Trophoblast cell (in vitro differentiated cells and primary cell): ENCODE measurements around the gene FCHSD2.

Experiments used
- DNase-seq, 2 donors: peaks; one replicate each; pipeline ENCODE4 v3.0.0-alpha.2; 2016
- H2AFZ ChIP-seq: 2 replicates; pipeline ENCODE4 v1.6.1; 2013; ENCODE audit warnings: low read length, moderate library complexity, mild to moderate bottlenecking; ENCODE audit not compliant: insufficient read depth, poor library complexity
- H2AK5ac ChIP-seq: 2 replicates; pipeline ENCODE4 v1.6.1; 2013; ENCODE audit warnings: mild to moderate bottlenecking, low read length
- H2BK120ac ChIP-seq: 2 replicates; pipeline ENCODE4 v1.6.1; 2013; ENCODE audit warnings: low read length, mild to moderate bottlenecking, moderate library complexity; ENCODE audit not compliant: insufficient read depth, poor library complexity
- H2BK12ac ChIP-seq: 2 replicates; pipeline ENCODE4 v1.6.1; 2013; ENCODE audit warnings: mild to moderate bottlenecking, low read length, moderate library complexity
- H2BK5ac ChIP-seq: 2 replicates; pipeline ENCODE4 v1.6.1; 2013; ENCODE audit warnings: low read length, low read depth, moderate library complexity, mild to moderate bottlenecking; ENCODE audit not compliant: poor library complexity
- H3K14ac ChIP-seq: 2 replicates; pipeline ENCODE4 v1.6.1; 2013; ENCODE audit warnings: mild to moderate bottlenecking, low read length
- H3K18ac ChIP-seq: 2 replicates; pipeline ENCODE4 v1.6.1; 2013; ENCODE audit warnings: mild to moderate bottlenecking, low read length
- H3K23ac ChIP-seq: 2 replicates; pipeline ENCODE4 v1.6.1; 2013; ENCODE audit warnings: low read length
- H3K27ac ChIP-seq: 2 replicates; pipeline ENCODE4 v1.5.1; 2013; ENCODE audit warnings: low read depth, mild to moderate bottlenecking, inconsistent platforms, low read length, moderate library complexity
- H3K27me3 ChIP-seq: 2 replicates; pipeline ENCODE4 v1.6.1; 2013; ENCODE audit warnings: inconsistent platforms, mild to moderate bottlenecking, low read length, moderate library complexity; ENCODE audit not compliant: insufficient read depth
- H3K36me3 ChIP-seq, 2 experiments: 1 replicate in 1 of 2; 2 replicates in 1 of 2; pipeline ENCODE4 v1.6.1; 2013; ENCODE audit warnings: low read length in 2 of 2, mild to moderate bottlenecking in 2 of 2, moderate library complexity in 1 of 2; ENCODE audit not compliant: insufficient read depth in 2 of 2, control insufficient read depth in 1 of 2
- H3K4ac ChIP-seq: 2 replicates; pipeline ENCODE4 v1.6.1; 2013; ENCODE audit warnings: low read depth, mild to moderate bottlenecking, low read length, moderate library complexity
- H3K4me1 ChIP-seq, 2 experiments: 1 replicate in 1 of 2; 2 replicates in 1 of 2; pipeline ENCODE4 v1.6.1; 2013; ENCODE audit warnings: low read length in 2 of 2, mild to moderate bottlenecking in 2 of 2, moderate library complexity in 1 of 2; ENCODE audit not compliant: insufficient read depth in 2 of 2, control insufficient read depth in 1 of 2
- H3K4me2 ChIP-seq: 2 replicates; pipeline ENCODE4 v1.6.1; 2013; ENCODE audit warnings: inconsistent platforms, mild to moderate bottlenecking, low read length, moderate library complexity
- H3K4me3 ChIP-seq: 2 replicates; pipeline ENCODE4 v1.5.1; 2013; ENCODE audit warnings: mild to moderate bottlenecking, low read depth, low read length, inconsistent platforms
- H3K79me1 ChIP-seq: one replicate; pipeline ENCODE4 v1.6.1; 2013; ENCODE audit warnings: low read length
- H3K79me2 ChIP-seq: 2 replicates; pipeline ENCODE4 v1.6.1; 2013; ENCODE audit warnings: low read length, mild to moderate bottlenecking; ENCODE audit not compliant: control insufficient read depth, insufficient read depth, poor library complexity
- H3K9ac ChIP-seq: 2 replicates; pipeline ENCODE4 v1.6.1; 2013; ENCODE audit warnings: mild to moderate bottlenecking, low read length
- H3K9me3 ChIP-seq: 2 replicates; pipeline ENCODE4 v1.6.1; 2013; ENCODE audit warnings: low read depth, mild to moderate bottlenecking, control low read depth, inconsistent platforms, low read length; ENCODE audit not compliant: insufficient read depth
- H4K12ac ChIP-seq: 2 replicates; pipeline ENCODE4 v1.6.1; 2013; ENCODE audit warnings: low read depth, mild to moderate bottlenecking, low read length, moderate library complexity
- H4K8ac ChIP-seq: 2 replicates; pipeline ENCODE4 v1.6.1; 2013; ENCODE audit warnings: low read depth, mild to moderate bottlenecking, low read length, moderate library complexity
- H4K91ac ChIP-seq: one replicate; pipeline ENCODE4 v1.6.1; 2013; ENCODE audit warnings: low read depth, mild to moderate bottlenecking, low read length, moderate library complexity
- WGBS: extraction: QIAGEN DNeasy Blood & Tissue Kit; methylation state at CpG from one replicate; pipeline ENCODE4 v1.1.7; 2013; ENCODE audit warnings: missing lambda C conversion rate; ENCODE audit not compliant: insufficient read length, insufficient coverage; ENCODE audit errors: extremely low coverage; 5-methylcytosine and 5-hydroxymethylcytosine counted together

The FCHSD2 gene

DNA sequence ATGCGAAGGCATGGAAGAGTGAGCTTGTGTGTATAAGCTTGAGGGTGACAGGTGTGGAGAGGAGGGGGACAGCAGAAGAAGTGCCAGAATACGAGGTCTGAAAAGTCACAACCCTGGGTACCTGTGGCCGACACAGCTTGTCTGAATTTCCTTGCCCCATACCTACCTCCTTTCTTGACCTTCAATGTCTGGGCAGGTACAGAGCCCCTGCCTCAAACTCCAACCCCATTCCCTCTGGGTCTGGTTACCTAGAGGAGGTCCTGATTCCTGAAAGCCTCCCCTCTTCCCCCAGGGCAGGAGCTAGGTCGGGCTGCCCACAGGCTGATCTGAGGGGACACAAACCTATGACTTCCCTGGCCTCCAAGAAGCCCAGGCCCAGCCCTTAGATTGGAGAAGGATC lies 36.6 kb upstream of the FCHSD2 start:
- no peak overlapping the region for H3K27ac ChIP-seq
- WGBS = no CpG with 5 or more reads among the region's 4 CpGs
- H3K9ac ChIP-seq = no peak overlapping the region
- no peaks in the 10 kb centered on the region for H3K36me3 ChIP-seq
- H4K91ac ChIP-seq = no peak overlapping the region
- H3K4ac ChIP-seq = no peak overlapping the region
- H3K79me1 ChIP-seq = no peaks in the 10 kb centered on the region
- H2AK5ac ChIP-seq = no peak overlapping the region
- no peak overlapping the region for H2BK120ac ChIP-seq
- H3K18ac ChIP-seq = no peak overlapping the region
- H3K4me2 ChIP-seq = no peak overlapping the region
- H3K9me3 ChIP-seq = no peaks in the 10 kb centered on the region
- H3K4me3 ChIP-seq = no peak overlapping the region
- no peak overlapping the region for H2AFZ ChIP-seq
- H2BK12ac ChIP-seq = no peak overlapping the region
- no peaks in the 10 kb centered on the region for H3K27me3 ChIP-seq
- no peak overlapping the region for H3K14ac ChIP-seq
- H4K8ac ChIP-seq = no peak overlapping the region
- no peak overlapping the region for H3K23ac ChIP-seq
- no peaks in the 10 kb centered on the region for H3K79me2 ChIP-seq
- DNase-seq = no peak
- peaks cover 3 to 5% of the 10 kb centered on the region in 2 experiments for H3K4me1 ChIP-seq
- no peak overlapping the region for H4K12ac ChIP-seq
- H2BK5ac ChIP-seq = no peak overlapping the region

GRCh38 chr11:73177778-73178539 lies 35.8 kb upstream of the FCHSD2 start:
- peaks cover 5% of the 10 kb centered on the region in 2 experiments for H3K4me1 ChIP-seq
- H3K4me3 ChIP-seq = no peak overlapping the region
- no peak overlapping the region for H3K4me2 ChIP-seq
- H4K8ac ChIP-seq = no peak overlapping the region
- H4K91ac ChIP-seq = no peak overlapping the region
- no peaks in the 10 kb centered on the region for H3K27me3 ChIP-seq
- H2AK5ac ChIP-seq = no peak overlapping the region
- H3K36me3 ChIP-seq = no peaks in the 10 kb centered on the region
- H2BK5ac ChIP-seq = no peak overlapping the region
- H3K79me2 ChIP-seq = no peaks in the 10 kb centered on the region
- no peak overlapping the region for H4K12ac ChIP-seq
- H3K18ac ChIP-seq = no peak overlapping the region
- H3K27ac ChIP-seq = no peak overlapping the region
- H3K23ac ChIP-seq = no peak overlapping the region
- no peaks in the 10 kb centered on the region for H3K9me3 ChIP-seq
- peak; percentile 49 to 75 for DNase-seq
- no peak overlapping the region for H2BK120ac ChIP-seq
- WGBS = no CpG with 5 or more reads among the region's 15 CpGs
- H3K79me1 ChIP-seq = no peaks in the 10 kb centered on the region
- H3K14ac ChIP-seq = no peak overlapping the region
- no peak overlapping the region for H2AFZ ChIP-seq
- H3K4ac ChIP-seq = no peak overlapping the region
- no peak overlapping the region for H2BK12ac ChIP-seq
- H3K9ac ChIP-seq = no peak overlapping the region

- Histone ChIP-seq H4K12ac (no peak overlapping the region), H3K79me2 (no peaks in the 10 kb centered on the region), H3K79me1 (no peaks in the 10 kb centered on the region), H3K4ac (no peak overlapping the region), H3K23ac (no peak overlapping the region), H4K91ac (no peak overlapping the region), H3K4me1 (peaks cover 5% of the 10 kb centered on the region in 2 experiments), H3K18ac (no peak overlapping the region), H4K8ac (no peak overlapping the region), H2AFZ (no peak overlapping the region), H3K4me3 (no peak overlapping the region), H2BK5ac (no peak overlapping the region), H3K14ac (no peak overlapping the region), H3K27ac (no peak overlapping the region), H2BK120ac (no peak overlapping the region), H3K27me3 (no peaks in the 10 kb centered on the region), H3K9me3 (no peaks in the 10 kb centered on the region), H2AK5ac (no peak overlapping the region), H3K4me2 (no peak overlapping the region), H3K36me3 (no peaks in the 10 kb centered on the region), H2BK12ac (no peak overlapping the region), H3K9ac (no peak overlapping the region)
- no CpG with 5 or more reads among the region's 3 CpGs for WGBS
- no peak for DNase-seq
These were observed 35.3 kb upstream of the FCHSD2 start for GRCh38 chr11:73177380-73177777.

- H4K91ac ChIP-seq = no peak overlapping the region
- no peaks in the 10 kb centered on the region for H3K9me3 ChIP-seq
- H3K36me3 ChIP-seq = no peaks in the 10 kb centered on the region
- no peak overlapping the region for H3K23ac ChIP-seq
- no CpG with 5 or more reads among the region's 1 CpG for WGBS
- H3K18ac ChIP-seq = no peak overlapping the region
- no peak overlapping the region for H3K4me3 ChIP-seq
- H3K79me1 ChIP-seq = no peaks in the 10 kb centered on the region
- no peak overlapping the region for H3K27ac ChIP-seq
- no peak overlapping the region for H3K4ac ChIP-seq
- no peak overlapping the region for H2BK5ac ChIP-seq
- no peak overlapping the region for H4K12ac ChIP-seq
- H3K4me2 ChIP-seq = no peak overlapping the region
- H3K4me1 ChIP-seq = peaks cover 5% of the 10 kb centered on the region in 2 experiments
- H4K8ac ChIP-seq = no peak overlapping the region
- no peaks in the 10 kb centered on the region for H3K27me3 ChIP-seq
- no peak overlapping the region for H2AK5ac ChIP-seq
- DNase-seq = no peak
- no peaks in the 10 kb centered on the region for H3K79me2 ChIP-seq
- no peak overlapping the region for H3K9ac ChIP-seq
- H2AFZ ChIP-seq = no peak overlapping the region
- no peak overlapping the region for H2BK120ac ChIP-seq
- H2BK12ac ChIP-seq = no peak overlapping the region
- H3K14ac ChIP-seq = no peak overlapping the region
These were observed 34.7 kb upstream of the FCHSD2 start for GRCh38 chr11:73176874-73177155.
